MM.1S (cell line): ENCODE results near the gene CLCF1.
A peak's percentile ranks its signal among the peaks of the same experiment; 100 is the strongest.

Experiments used
- DNase-seq: peaks from one replicate; pipeline ENCODE4 v3.0.0-alpha.2; 2015
- H2AFZ ChIP-seq: fragments of 300-600 bp; sonication (generic); 2 replicates; pipeline ENCODE4 v1.6.0; 2016; ENCODE audit warnings: antibody characterized with exemption, low read length
- H3F3A ChIP-seq: fragments of 300-600 bp; sonication (generic); 2 replicates; pipeline ENCODE4 v1.6.1; 2016; ENCODE audit warnings: mild to moderate bottlenecking, antibody characterized with exemption, low read length, moderate library complexity, mixed read lengths; ENCODE audit not compliant: insufficient read depth
- H3K27ac ChIP-seq: fragments of 300-600 bp; sonication (generic); 2 replicates; pipeline ENCODE4 v1.5.1; 2016; ENCODE audit warnings: mild to moderate bottlenecking, low read length
- H3K27me3 ChIP-seq: fragments of 300-600 bp; sonication (generic); replicated peaks from 2 replicates; pipeline ENCODE4 v1.6.0; 2016; ENCODE audit warnings: low read length; ENCODE audit not compliant: insufficient read depth
- H3K36me3 ChIP-seq: fragments of 300-600 bp; sonication (generic); replicated peaks from 2 replicates; pipeline ENCODE4 v1.6.1; 2016; ENCODE audit warnings: mild to moderate bottlenecking, low read length, mixed read lengths; ENCODE audit not compliant: insufficient read depth
- H3K4me1 ChIP-seq: fragments of 300-600 bp; sonication (generic); 2 replicates; pipeline ENCODE4 v1.6.1; 2016; ENCODE audit warnings: low read length, mixed read lengths
- H3K4me2 ChIP-seq: fragments of 300-600 bp; sonication (generic); 2 replicates; pipeline ENCODE4 v1.6.0; 2016; ENCODE audit warnings: low read depth, low read length
- H3K4me3 ChIP-seq: fragments of 300-600 bp; sonication (generic); 2 replicates; pipeline ENCODE4 v1.5.1; 2016; ENCODE audit warnings: low read length, mixed read lengths
- H3K79me2 ChIP-seq: fragments of 300-600 bp; sonication (generic); 2 replicates; pipeline ENCODE4 v1.6.1; 2016; ENCODE audit warnings: mixed run types, low read length, mixed read lengths
- H3K9ac ChIP-seq: fragments of 300-600 bp; sonication (generic); 2 replicates; pipeline ENCODE4 v1.6.1; 2016; ENCODE audit warnings: low read length, mixed read lengths
- H3K9me2 ChIP-seq: fragments of 300-600 bp; sonication (generic); replicated peaks from 2 replicates; pipeline ENCODE4 v1.6.1; 2016; ENCODE audit warnings: mild to moderate bottlenecking, low read length, mixed read lengths; ENCODE audit not compliant: insufficient read depth
- H3K9me3 ChIP-seq: fragments of 300-600 bp; sonication (generic); replicated peaks from 2 replicates; pipeline ENCODE4 v1.6.1; 2016; ENCODE audit warnings: mild to moderate bottlenecking, low read length, mixed read lengths; ENCODE audit not compliant: insufficient read depth
- H4K20me1 ChIP-seq: fragments of 300-600 bp; sonication (generic); 2 replicates; pipeline ENCODE4 v1.6.1; 2016; ENCODE audit warnings: mild to moderate bottlenecking, low read length, moderate library complexity, mixed read lengths; ENCODE audit not compliant: insufficient read depth
- CTCF ChIP-seq: fragments of 300-600 bp; sonication (generic); IDR thresholded peaks from 2 replicates; pipeline ENCODE4 v1.5.1; 2016; ENCODE audit warnings: antibody characterized with exemption, low read length, mixed read lengths
- EZH2 ChIP-seq: fragments of 300-600 bp; sonication (generic); optimal IDR thresholded peaks from 2 replicates; pipeline ENCODE3; 2017; ENCODE audit warnings: low read depth, mild to moderate bottlenecking, antibody characterized with exemption, low read length, mixed read lengths
- EZH2phosphoT487 ChIP-seq: fragments of 300-600 bp; sonication (generic); IDR thresholded peaks from 2 replicates; pipeline ENCODE4 v1.6.1; 2018; ENCODE audit warnings: antibody characterized with exemption, low read length

CLCF1 gene

GRCh38 chr11:67393990-67394389 lies 20.6 kb upstream of the CLCF1 start:
- Histone ChIP-seq H2AFZ (no peak overlapping the region), H3K9me3 (no peaks in the 10 kb centered on the region), H3F3A (peaks cover 19% of the 10 kb centered on the region), H3K9ac (no peak overlapping the region), H3K79me2 (peaks cover 73% of the 10 kb centered on the region), H3K4me2 (no peak overlapping the region), H3K9me2 (no peaks in the 10 kb centered on the region), H3K4me3 (no peak overlapping the region), H3K27me3 (no peaks in the 10 kb centered on the region), H3K27ac (no peak overlapping the region), H3K4me1 (peaks cover 9% of the 10 kb centered on the region), H3K36me3 (no peaks in the 10 kb centered on the region), H4K20me1 (no peaks in the 10 kb centered on the region)
- no peak for DNase-seq
- TF ChIP-seq EZH2phosphoT487, result no peak
- TF ChIP-seq EZH2, result no peak
- no peak for TF ChIP-seq CTCF

GRCh38 chr11:67393437-67393836 lies 20.0 kb upstream of the CLCF1 start:
- no peak overlapping the region for H3K9ac ChIP-seq
- no peaks in the 10 kb centered on the region for H3K36me3 ChIP-seq
- TF ChIP-seq EZH2phosphoT487 (no peak), CTCF (no peak), EZH2 (no peak)
- H3K4me2 ChIP-seq, result no peak overlapping the region
- no peak overlapping the region for H2AFZ ChIP-seq
- peaks cover 19% of the 10 kb centered on the region for H3F3A ChIP-seq
- no peak overlapping the region for H3K27ac ChIP-seq
- H3K9me2 ChIP-seq, result no peaks in the 10 kb centered on the region
- no peak for DNase-seq
- H3K79me2 ChIP-seq, result peaks cover 68% of the 10 kb centered on the region
- H3K4me1 ChIP-seq, result peaks cover 9% of the 10 kb centered on the region
- H4K20me1 ChIP-seq, result no peaks in the 10 kb centered on the region
- no peaks in the 10 kb centered on the region for H3K9me3 ChIP-seq
- no peak overlapping the region for H3K4me3 ChIP-seq
- no peaks in the 10 kb centered on the region for H3K27me3 ChIP-seq

GRCh38 chr11:67392183-67392715 lies 18.9 kb upstream of the CLCF1 start:
- Histone ChIP-seq H3K4me2 (peak overlapping the region; percentile 74), H3K4me1 (peaks cover 9% of the 10 kb centered on the region), H3K9me2 (no peaks in the 10 kb centered on the region), H3F3A (peaks cover 12% of the 10 kb centered on the region; the same call in 1 of the 2 replicates), H3K4me3 (peak overlapping the region; percentile 97), H3K9me3 (no peaks in the 10 kb centered on the region), H3K36me3 (no peaks in the 10 kb centered on the region), H2AFZ (peak overlapping the region; percentile 98), H3K27me3 (no peaks in the 10 kb centered on the region), H3K9ac (peak overlapping the region; percentile 91), H3K27ac (peak overlapping the region; percentile 50; the same call in 1 of the 2 replicates), H4K20me1 (no peaks in the 10 kb centered on the region), H3K79me2 (peaks cover 56% of the 10 kb centered on the region)
- peak; percentile 9 for DNase-seq
- no peak for TF ChIP-seq EZH2
- 0 out of 2 replicates have a peak, but pooled peaks have one; percentile 5 for TF ChIP-seq CTCF
